ENCODE measurements around the gene LY6G6C.

DNA sequence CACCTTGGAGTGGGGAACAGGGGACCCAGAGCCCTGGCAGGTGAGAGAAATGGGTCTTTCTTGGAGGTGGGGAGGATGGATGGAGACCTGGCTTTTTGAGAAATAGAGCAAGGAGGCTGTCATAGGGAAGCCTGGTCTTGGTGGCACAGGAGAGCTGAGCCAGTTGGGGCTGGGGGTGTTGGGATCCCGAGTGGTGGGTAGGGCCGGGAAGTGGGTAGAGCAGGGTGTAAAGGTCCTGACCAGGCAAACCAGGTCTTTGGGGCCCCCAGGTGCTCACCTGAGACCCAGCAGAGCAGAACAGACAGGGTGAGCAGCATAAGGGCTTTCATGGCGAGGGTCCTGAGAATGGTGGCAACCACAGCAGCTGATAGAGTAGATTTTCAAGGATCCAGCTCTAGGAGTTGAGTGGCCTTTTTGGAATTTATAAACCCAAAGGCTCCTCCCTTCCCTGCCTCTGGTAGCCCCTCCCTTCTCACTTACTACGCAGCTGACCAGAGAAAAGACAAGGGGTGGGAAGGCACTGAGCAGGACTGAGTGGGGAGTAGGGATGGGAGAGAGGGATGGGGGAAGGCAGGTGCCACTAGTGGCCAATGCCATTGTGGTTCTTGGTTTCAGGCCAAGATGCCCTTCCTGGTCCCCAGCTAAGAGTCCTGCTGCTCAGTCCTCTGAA, at the start of gene LY6G6C:
- TF ChIP-seq EZH2 (IDR thresholded peaks at IDR 0.05; ENCODE audit: borderline replicate concordance, low read length): no peak
- TF ChIP-seq, protein P1, sequence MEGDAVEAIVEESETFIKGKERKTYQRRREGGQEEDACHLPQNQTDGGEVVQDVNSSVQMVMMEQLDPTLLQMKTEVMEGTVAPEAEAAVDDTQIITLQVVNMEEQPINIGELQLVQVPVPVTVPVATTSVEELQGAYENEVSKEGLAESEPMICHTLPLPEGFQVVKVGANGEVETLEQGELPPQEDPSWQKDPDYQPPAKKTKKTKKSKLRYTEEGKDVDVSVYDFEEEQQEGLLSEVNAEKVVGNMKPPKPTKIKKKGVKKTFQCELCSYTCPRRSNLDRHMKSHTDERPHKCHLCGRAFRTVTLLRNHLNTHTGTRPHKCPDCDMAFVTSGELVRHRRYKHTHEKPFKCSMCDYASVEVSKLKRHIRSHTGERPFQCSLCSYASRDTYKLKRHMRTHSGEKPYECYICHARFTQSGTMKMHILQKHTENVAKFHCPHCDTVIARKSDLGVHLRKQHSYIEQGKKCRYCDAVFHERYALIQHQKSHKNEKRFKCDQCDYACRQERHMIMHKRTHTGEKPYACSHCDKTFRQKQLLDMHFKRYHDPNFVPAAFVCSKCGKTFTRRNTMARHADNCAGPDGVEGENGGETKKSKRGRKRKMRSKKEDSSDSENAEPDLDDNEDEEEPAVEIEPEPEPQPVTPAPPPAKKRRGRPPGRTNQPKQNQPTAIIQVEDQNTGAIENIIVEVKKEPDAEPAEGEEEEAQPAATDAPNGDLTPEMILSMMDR (IDR thresholded peaks at IDR 0.05; ENCODE audit: low read length): no peak
